Fibroblast of lung (primary cell): ENCODE data around the gene FXYD1.

Source experiments
- EZH2 ChIP-seq: IDR thresholded peaks from 2 replicates; pipeline ENCODE4 v1.5.1; 2012; ENCODE audit warnings: low read length, control low read depth, mild to moderate bottlenecking; ENCODE audit errors: missing control alignments
- TF ChIP-seq, protein P1 (sequence below), 2 donors: IDR thresholded peaks in 1 of 2; conservative IDR thresholded peaks in 1 of 2; 1 replicate in 1 of 2; 2 replicates in 1 of 2; pipeline ENCODE4 v1.5.1; 2011 to 2012; ENCODE audit warnings: low read length in 2 of 2, control low read depth in 1 of 2, inconsistent platforms in 1 of 2, low read depth in 1 of 2, mild to moderate bottlenecking in 1 of 2

DNA sequence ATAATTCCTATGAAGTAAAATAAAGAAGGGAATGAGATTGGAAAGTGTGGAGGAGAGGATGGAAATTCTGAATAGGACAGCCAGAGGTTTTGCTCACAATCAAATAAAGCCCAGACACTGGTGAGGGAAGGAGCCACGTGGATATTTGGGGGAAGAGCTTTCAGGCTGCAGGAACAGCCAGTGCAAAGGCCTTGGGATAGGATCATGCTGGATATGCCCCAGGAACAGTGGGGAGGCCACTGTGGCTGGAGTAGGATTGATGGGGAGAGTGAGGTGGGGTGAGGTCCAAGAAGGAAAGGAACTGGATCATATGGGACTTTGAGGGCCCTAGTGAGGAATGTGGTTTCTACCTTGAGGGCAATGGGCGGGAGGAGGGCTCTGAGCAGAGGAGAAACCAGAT lies 11.8 kb downstream of the FXYD1 start:
- TF ChIP-seq, protein P1, sequence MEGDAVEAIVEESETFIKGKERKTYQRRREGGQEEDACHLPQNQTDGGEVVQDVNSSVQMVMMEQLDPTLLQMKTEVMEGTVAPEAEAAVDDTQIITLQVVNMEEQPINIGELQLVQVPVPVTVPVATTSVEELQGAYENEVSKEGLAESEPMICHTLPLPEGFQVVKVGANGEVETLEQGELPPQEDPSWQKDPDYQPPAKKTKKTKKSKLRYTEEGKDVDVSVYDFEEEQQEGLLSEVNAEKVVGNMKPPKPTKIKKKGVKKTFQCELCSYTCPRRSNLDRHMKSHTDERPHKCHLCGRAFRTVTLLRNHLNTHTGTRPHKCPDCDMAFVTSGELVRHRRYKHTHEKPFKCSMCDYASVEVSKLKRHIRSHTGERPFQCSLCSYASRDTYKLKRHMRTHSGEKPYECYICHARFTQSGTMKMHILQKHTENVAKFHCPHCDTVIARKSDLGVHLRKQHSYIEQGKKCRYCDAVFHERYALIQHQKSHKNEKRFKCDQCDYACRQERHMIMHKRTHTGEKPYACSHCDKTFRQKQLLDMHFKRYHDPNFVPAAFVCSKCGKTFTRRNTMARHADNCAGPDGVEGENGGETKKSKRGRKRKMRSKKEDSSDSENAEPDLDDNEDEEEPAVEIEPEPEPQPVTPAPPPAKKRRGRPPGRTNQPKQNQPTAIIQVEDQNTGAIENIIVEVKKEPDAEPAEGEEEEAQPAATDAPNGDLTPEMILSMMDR (conservative IDR thresholded peaks at IDR 0.05 in 1 of 2, IDR thresholded peaks at IDR 0.05 in 1 of 2; ENCODE audit: low read depth in 1 of 2, low read length in 2 of 2), result no peak
- no peak for TF ChIP-seq EZH2
